Peyer's patch (tissue), 4 donors: ENCODE results near the gene FGF12. TPM values are rescaled to one million over a fixed set of nuclear protein-coding genes. Genes with fewer than 3 reads are reported as not detected.

Experiments used
- DNase-seq, 3 donors: peaks; one replicate each; pipeline ENCODE4 v3.0.0-alpha.2; 2017 to 2019
- H3K27ac ChIP-seq, 4 donors: fragments of 200-600 bp; sonication (generic); one replicate each; pipeline ENCODE4 v1.5.1; 2016 to 2019
- H3K27me3 ChIP-seq, 2 donors: fragments of 200-600 bp; sonication (generic); one replicate each; pipeline ENCODE4 v1.5.1; 2019
- H3K36me3 ChIP-seq, 3 donors: fragments of 200-600 bp; sonication (generic); one replicate each; pipeline ENCODE4 v1.5.1; 2016 to 2019
- H3K4me1 ChIP-seq, 4 donors: fragments of 200-600 bp; sonication (generic); one replicate each; pipeline ENCODE4 v1.5.1; 2016 to 2019
- H3K4me3 ChIP-seq, 4 donors: fragments of 200-600 bp; sonication (generic); 1 replicate in 3 of 4; 2 replicates in 1 of 4; pipeline ENCODE4 v1.5.1; 2016 to 2019; ENCODE audit warnings: mild to moderate bottlenecking in 1 of 4
- H3K9me3 ChIP-seq, 4 donors: fragments of 200-600 bp; sonication (generic); one replicate each; pipeline ENCODE4 v1.5.1; 2016 to 2019; ENCODE audit warnings: mild to moderate bottlenecking in 1 of 4
- POLR2A ChIP-seq, 2 donors: fragments of 450-650 bp; IDR thresholded peaks; one replicate each; pipeline ENCODE4 v1.5.1; 2017; ENCODE audit warnings: antibody characterized with exemption in 2 of 2, mild to moderate bottlenecking in 2 of 2, moderate library complexity in 2 of 2
- total RNA-seq, 4 donors: library from RNA; depleted of rRNA; stranded (reverse); fragments of >200 nt; gene quantifications; one replicate each; pipeline ENCODE4 v1.1.0, GENCODE V29; 2016
- TF ChIP-seq, protein P1 (sequence below), 6 experiments: fragments of 450-650 bp in 4 of 6; fragments of 200-600 bp in 2 of 6; sonication (generic) in 1 of 6; IDR thresholded peaks; one replicate each; pipeline ENCODE4 v1.5.1; 2017 to 2019; ENCODE audit warnings: antibody characterized with exemption in 6 of 6, mild to moderate bottlenecking in 3 of 6, moderate library complexity in 1 of 6

The FGF12 gene
- total RNA-seq, 4 donors from 2014 or later: 0.47 TPM; not detected in 3

DNA sequence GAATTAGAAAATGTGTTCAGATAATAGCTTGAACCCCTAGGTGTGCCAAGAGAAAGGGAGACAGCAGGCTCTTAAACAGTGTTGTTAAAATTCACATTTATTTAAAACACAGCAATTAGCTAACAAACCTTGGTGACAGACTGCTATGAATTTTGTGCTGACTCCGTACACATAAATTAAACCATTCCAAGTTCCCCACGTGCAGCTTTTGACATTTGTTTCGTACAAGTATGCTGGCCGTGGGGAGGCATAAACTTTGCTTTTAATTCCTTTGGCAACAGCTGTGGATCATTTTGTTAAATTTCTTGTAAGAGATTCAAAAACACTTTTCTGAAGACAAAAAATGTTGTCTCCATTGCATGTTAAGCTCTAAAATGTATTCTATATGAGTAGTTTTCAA lies 465.3 kb downstream of the FGF12 start:
- DNase-seq: no peak
- H3K27ac ChIP-seq: no peak overlapping the region
- no peaks in the 10 kb centered on the region for H3K9me3 ChIP-seq
- H3K36me3 ChIP-seq: no peaks in the 10 kb centered on the region
- no peaks in the 10 kb centered on the region for H3K4me1 ChIP-seq
- H3K27me3 ChIP-seq: no peaks in the 10 kb centered on the region
- H3K4me3 ChIP-seq: no peak overlapping the region
- TF ChIP-seq, protein P1, sequence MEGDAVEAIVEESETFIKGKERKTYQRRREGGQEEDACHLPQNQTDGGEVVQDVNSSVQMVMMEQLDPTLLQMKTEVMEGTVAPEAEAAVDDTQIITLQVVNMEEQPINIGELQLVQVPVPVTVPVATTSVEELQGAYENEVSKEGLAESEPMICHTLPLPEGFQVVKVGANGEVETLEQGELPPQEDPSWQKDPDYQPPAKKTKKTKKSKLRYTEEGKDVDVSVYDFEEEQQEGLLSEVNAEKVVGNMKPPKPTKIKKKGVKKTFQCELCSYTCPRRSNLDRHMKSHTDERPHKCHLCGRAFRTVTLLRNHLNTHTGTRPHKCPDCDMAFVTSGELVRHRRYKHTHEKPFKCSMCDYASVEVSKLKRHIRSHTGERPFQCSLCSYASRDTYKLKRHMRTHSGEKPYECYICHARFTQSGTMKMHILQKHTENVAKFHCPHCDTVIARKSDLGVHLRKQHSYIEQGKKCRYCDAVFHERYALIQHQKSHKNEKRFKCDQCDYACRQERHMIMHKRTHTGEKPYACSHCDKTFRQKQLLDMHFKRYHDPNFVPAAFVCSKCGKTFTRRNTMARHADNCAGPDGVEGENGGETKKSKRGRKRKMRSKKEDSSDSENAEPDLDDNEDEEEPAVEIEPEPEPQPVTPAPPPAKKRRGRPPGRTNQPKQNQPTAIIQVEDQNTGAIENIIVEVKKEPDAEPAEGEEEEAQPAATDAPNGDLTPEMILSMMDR (IDR thresholded peaks at IDR 0.05): no peak
- TF ChIP-seq POLR2A (IDR thresholded peaks at IDR 0.05): no peak

GRCh38 chr3:192261135-192261534 lies 466.2 kb downstream of the FGF12 start:
- H3K4me1 ChIP-seq: no peaks in the 10 kb centered on the region
- TF ChIP-seq, protein P1 (IDR thresholded peaks at IDR 0.05): no peak
- TF ChIP-seq POLR2A (IDR thresholded peaks at IDR 0.05): no peak
- H3K9me3 ChIP-seq: no peaks in the 10 kb centered on the region
- no peaks in the 10 kb centered on the region for H3K27me3 ChIP-seq
- H3K27ac ChIP-seq: no peak overlapping the region
- no peak for DNase-seq
- H3K36me3 ChIP-seq: no peaks in the 10 kb centered on the region
- no peak overlapping the region for H3K4me3 ChIP-seq

GRCh38 chr3:192260116-192261010 lies 467.0 kb downstream of the FGF12 start:
- no peaks in the 10 kb centered on the region for H3K9me3 ChIP-seq
- no peak for DNase-seq
- H3K36me3 ChIP-seq: no peaks in the 10 kb centered on the region
- no peaks in the 10 kb centered on the region for H3K27me3 ChIP-seq
- H3K4me1 ChIP-seq: no peaks in the 10 kb centered on the region
- no peak overlapping the region for H3K4me3 ChIP-seq
- no peak for TF ChIP-seq POLR2A (IDR thresholded peaks at IDR 0.05)
- TF ChIP-seq, protein P1 (IDR thresholded peaks at IDR 0.05): no peak
- H3K27ac ChIP-seq: no peak overlapping the region

DNA sequence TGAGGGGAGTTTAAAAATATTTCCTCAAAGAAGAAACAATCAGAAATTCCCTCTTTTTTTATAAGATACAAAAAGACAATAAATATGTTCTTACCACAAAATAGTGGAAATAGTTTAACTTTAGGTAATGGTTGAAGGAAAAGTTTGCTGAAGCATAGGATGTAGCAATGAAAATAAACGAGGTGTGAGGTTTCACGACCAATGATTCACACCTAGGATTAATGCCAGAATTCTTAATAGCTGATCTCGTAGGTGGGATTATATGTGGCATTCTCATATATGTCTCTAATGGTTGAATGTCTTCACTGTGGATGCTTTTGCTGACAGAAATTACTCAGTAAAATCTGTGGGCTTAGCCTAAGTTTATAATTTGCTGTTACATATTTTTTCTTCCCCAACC lies 467.7 kb downstream of the FGF12 start:
- Histone ChIP-seq H3K9me3 (no peaks in the 10 kb centered on the region), H3K4me3 (no peak overlapping the region), H3K27me3 (no peaks in the 10 kb centered on the region), H3K36me3 (no peaks in the 10 kb centered on the region), H3K27ac (no peak overlapping the region), H3K4me1 (no peaks in the 10 kb centered on the region)
- no peak for DNase-seq
- TF ChIP-seq POLR2A (IDR thresholded peaks at IDR 0.05): no peak
- TF ChIP-seq, protein P1 (IDR thresholded peaks at IDR 0.05): no peak

GRCh38 chr3:192258721-192259120 lies 468.6 kb downstream of the FGF12 start:
- no peaks in the 10 kb centered on the region for H3K36me3 ChIP-seq
- H3K9me3 ChIP-seq: no peaks in the 10 kb centered on the region
- no peaks in the 10 kb centered on the region for H3K4me1 ChIP-seq
- H3K27me3 ChIP-seq: no peaks in the 10 kb centered on the region
- TF ChIP-seq POLR2A (IDR thresholded peaks at IDR 0.05): no peak
- TF ChIP-seq, protein P1 (IDR thresholded peaks at IDR 0.05): no peak
- H3K4me3 ChIP-seq: no peak overlapping the region
- H3K27ac ChIP-seq: no peak overlapping the region
- DNase-seq: no peak
